Fibroblast of skin of right biceps (primary cell): Measurements from ENCODE around the gene CELA2B.
A peak's percentile ranks its signal among the peaks of the same experiment; 100 is the strongest.

Experiments
- DNase-seq: peaks from one replicate; pipeline ENCODE4 v3.0.0-alpha.2; 2013

CELA2B gene

GRCh38 chr1:15526490-15527339 lies 50.8 kb downstream of the CELA2B start, which contains the start of gene DNAJC16:
Gene DNAJC16, plus strand, starts transcription at chr1:15526848. Its CDS starts 2,258 bp downstream, at chr1:15529106.
- DNase-seq, result peak; percentile 100

GRCh38 chr1:15531003-15531402 lies 55.1 kb downstream of the CELA2B start:
- no peak for DNase-seq

GRCh38 chr1:15531682-15532081 lies 55.8 kb downstream of the CELA2B start:
- no peak for DNase-seq

- DNase-seq, result no peak
Observed at GRCh38 chr1:15538771-15539170, 62.9 kb downstream of the CELA2B start.

GRCh38 chr1:15540186-15540585 lies 64.3 kb downstream of the CELA2B start:
- peak; percentile 61 for DNase-seq
